ENCODE data around the gene ERGIC2.
"Not testable (repeated sequence)": the region's sequence is repeated elsewhere in the genome, so short reads cannot be mapped to it uniquely, and the experiment has no call there.

ERGIC2 gene

GRCh38 chr12:29301114-29301513, 79.9 kb downstream of the ERGIC2 start:
- DNase-seq (ENCODE audit: low spot score) = no peak

- no peak for DNase-seq (ENCODE audit: low spot score)
These were observed 81.3 kb downstream of the ERGIC2 start for GRCh38 chr12:29299633-29300032.

GRCh38 chr12:29291226-29291625, 89.7 kb downstream of the ERGIC2 start:
- DNase-seq (ENCODE audit: low spot score) = no peak

GRCh38 chr12:29290475-29290874, 90.5 kb downstream of the ERGIC2 start:
- DNase-seq (ENCODE audit: low spot score) = not testable (repeated sequence)

GRCh38 chr12:29288031-29288430, 92.9 kb downstream of the ERGIC2 start:
- no peak for DNase-seq (ENCODE audit: low spot score)

- DNase-seq (ENCODE audit: low spot score) = no peak
These were observed 93.3 kb downstream of the ERGIC2 start for GRCh38 chr12:29287622-29288021.

Data from cerebellar cortex (tissue), 1 donor.